Stimulated activated CD4-positive, alpha-beta T cell treated with anti-CD3 and anti-CD28 coated beads, Interleukin-4, amount 100 ng/mL, for 1 hour (primary cell): ENCODE data around the gene CANT1.
"Not testable (repeated sequence)": the region's sequence is repeated elsewhere in the genome, so short reads cannot be mapped to it uniquely, and the experiment has no call there.

Source experiments
- DNase-seq: peaks from one replicate; pipeline ENCODE4 v3.0.0-alpha.2; 2020

The CANT1 gene

DNA sequence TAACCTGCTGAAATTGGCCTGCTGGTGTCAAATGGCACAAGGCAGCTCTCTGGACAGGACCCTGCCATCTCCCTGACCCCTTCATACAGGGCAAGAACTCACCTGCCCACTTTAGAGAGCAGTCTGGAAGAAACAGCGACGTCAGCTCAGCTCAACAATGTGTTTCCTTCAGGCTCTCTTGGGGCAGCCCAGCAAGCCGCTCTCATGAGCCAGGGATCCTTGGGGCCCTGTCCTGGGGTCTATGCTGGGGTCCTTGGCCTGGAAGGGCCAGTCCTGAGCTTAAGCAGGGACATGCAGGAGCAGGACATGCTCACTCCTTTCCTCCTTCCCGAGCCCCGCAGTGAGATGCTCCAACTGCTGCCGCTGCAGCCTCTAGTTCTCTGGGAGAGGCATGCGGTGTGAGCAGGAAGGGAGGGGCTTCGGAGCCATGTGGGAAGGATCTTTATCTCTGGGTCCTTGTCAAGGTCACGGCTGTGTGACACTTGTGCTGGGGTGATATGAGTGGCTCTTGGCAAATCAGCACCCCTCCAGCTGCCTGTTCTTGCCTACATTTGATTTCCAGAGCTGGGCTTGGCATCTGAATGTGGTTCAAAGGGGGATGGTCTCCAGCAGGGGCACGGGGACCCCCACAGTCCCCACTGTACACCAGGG is 17.8 kb upstream of the CANT1 start:
- DNase-seq = no peak

DNA sequence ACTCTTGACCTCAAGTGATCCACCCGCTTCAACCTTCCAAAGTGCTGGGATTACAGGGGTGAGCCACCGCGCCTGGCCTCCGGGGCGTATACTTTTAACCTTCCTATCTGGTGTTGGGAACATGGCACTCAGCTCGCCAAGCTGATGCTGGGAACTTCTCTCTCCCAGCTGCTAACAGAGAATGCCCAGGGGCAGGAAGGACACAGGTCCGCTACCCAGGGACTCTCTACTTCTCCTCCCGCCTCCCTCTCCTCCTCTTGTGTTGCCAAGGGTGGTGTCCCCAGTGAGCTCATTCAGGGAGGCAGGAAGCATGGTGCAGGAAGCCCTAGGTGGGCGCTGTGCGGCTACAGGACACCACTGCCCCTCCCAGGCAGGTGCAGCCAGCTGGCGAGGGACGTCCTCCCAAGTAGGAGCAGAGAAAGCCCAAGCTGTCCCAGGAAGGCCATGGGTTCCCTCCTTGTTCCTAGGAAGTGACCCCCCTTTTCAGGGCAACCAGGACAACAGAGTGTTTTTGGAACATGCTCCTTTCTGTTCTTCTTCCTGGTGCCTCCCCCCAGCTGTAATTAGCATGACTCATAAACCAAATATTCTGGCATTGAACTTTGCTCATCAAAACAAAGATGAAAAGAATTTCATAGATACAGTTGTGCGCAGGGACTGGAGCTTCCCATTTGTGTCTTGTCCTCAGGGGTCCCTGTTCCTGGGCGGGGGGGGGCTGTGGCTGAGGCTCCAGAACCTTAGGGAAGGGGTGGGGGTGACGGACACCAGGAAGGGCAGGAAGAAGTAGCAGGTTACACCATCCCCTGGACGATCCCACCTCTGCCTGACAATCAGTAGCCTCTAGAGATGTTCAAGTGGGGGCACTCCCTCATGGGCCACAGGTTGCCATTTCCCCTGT is 17.1 kb upstream of the CANT1 start:
- no peak for DNase-seq

DNA sequence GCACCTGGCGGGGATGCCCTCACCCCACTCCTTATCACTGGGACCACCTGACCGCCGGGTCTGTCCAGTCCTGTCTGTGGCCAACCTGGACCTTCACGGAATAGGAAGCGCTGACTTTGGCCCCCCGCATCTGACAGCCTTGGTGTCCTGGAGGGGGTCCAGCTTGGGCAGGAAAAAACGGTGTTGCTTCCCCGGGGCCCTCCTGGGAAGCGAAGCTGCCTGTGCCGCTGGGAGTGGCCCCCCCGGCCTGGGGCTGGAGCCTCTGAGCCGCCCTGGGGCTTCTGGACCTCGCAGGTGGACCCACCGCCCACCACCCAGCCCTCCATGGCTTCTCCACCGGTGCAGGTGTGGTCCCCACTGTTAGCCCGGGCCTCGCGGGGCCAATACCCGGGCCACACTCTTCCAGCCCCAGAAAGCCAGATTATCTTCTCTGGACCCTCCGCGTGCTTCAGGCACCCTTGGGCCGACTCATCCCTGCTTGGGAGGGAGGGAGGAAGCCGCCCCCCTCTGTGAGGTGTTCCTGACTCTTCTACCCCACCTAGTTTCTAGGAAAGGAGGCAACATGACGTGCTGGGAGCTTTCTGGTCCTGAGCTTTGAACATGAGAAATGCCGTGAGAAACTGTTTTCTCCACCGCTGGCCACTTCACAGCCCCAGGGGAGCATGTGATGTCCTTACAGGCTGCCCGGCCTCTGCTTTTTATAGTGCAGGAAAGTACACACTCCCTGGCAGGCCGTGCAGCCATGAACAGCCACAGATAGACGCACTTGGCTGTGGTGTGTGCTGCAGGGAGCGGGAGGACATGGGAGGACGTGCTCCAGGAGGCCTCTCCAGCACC is 15.6 kb upstream of the CANT1 start:
- DNase-seq = no peak

DNA sequence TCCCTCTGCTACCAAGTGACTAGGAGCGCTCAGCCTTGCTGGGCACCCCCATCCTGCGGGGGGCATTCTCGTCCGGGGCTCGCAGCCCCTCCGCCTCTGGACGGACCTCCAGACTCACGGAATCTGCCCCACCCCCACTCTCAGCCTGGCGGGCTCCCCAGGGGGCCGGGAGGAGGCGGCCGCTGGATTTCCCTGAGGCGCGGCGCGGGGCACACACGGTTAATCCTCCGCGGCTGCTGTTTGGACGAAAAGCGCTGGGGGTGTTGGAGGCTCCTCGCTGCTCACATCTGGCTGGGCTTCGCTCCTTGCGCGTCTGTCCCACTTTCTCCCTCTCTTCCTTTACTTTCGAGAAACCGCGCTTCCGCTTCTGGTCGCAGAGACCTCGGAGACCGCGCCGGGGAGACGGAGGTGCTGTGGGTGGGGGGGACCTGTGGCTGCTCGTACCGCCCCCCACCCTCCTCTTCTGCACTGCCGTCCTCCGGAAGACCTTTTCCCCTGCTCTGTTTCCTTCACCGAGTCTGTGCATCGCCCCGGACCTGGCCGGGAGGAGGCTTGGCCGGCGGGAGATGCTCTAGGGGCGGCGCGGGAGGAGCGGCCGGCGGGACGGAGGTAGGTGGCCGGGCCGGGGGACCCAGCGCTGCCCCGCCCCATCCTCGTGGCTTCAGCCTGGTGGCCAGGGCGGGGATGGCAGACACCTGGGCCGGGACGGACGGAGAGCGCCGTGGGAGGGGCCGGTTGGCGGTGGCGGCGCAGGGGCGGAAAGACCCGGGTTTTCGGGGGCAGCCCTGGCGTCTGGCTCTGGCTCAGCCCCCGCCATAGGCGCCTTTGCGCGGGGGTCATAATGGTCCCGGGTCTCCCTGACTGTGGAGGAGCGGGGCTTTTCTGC is 14.6 kb upstream of the CANT1 start, which contains the start of gene C1QTNF1:
Gene C1QTNF1 (plus strand): TSS at position 284 of the 886 bp plus-strand sequence. CDS start 19,800 bp downstream, outside the sequence.
- DNase-seq = peak; percentile 31

DNA sequence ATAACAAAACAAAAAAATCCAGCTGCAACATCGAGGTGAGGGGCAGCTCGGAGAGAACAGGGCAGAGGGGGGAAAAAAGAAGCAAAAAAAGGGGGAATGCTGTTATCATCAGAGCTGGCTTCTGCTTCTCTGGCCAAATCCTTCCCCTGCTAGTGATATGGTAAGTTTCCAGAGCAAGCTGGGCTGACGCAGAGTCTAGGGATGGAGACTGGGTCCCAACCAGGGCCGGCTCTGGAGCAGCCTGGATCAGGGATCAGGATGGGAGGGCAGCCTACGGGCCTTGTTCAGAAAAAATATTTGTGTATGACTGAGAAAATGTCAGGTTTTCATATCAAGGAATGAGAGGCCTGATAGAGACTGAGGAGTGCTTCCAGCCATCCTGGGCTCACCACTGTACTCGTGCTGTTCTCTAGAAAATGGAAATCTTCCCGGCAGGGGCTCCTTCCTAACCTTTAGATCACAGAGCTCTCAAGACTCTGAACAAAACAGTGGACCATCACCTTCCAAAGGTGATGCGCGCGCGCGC is 13.7 kb upstream of the CANT1 start:
- no peak for DNase-seq

DNA sequence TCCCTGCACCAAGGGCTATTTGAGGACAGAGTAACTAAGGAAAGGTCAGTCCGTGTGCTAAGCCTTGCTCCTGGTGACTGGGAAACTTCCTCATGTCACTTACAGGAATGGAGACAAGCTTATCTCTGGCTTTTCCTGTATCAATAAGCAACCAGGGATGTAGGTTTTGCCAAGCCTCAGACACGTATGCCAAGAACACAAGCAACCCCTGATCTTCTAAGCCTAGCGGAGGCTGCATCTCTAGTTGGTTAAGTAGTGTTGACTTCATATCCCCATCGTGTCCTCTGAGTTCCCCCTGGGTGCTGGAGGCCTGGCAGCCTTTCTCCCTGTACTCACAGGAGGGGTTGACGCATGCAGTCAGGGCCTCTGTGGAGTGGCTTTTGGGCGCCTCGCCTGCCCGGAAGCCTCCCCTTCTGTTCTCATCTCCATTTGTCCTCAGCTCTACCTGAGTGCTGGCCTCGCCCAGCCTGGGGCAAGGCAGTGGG is 13.0 kb upstream of the CANT1 start:
- DNase-seq = no peak

DNA sequence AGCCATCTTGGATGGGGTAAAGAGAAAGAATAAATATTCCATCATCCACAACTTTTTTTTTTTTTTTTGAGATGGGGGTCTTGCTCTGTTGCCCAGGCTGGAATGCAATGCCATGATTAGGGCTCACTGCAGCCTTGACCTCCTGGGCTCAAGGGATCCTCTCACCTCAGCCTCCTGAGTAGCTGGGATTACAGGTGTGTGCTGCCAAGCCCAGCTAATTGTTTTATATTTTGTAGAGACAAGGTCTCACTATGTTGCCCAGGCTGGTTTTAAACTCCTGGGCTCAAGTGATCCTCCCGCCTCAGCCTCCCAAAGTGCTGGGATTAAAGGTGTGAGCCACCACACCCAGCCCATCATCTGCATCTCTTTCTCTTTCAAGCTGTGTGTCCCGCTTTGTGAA is 12.4 kb upstream of the CANT1 start:
- DNase-seq = not testable (repeated sequence)

DNA sequence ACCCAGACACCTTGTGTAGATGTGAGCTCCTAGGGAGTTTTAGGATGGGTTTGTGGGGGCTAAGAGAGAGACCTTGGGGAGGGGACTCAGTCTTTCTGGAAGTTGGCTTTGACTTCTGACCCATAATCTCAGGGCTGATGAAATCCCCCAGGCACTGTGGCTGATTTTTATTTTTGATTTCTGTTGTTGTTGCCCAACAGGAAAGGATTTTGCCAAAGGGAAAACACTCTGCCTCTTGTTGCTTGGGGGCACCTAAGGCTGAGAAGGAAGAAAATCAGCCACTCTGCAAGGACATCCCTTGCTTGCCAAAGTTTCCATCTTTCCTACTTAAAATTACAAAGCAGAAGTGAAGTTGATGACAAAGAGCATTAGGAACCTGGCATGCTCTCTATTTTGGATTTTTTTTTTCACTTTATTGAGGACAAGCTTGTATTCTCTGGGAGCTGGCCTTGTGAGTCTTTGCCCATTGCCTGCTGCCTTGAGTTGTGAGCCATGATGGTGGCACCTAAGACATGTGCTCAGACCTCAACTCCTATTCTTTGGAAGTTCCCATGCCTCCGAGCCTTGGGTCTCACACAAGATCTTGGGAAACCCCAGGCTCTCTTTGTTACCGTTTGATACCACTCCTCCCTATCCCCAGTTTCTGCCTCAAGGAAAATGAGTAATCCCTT is 11.2 kb upstream of the CANT1 start:
- no peak for DNase-seq

DNA sequence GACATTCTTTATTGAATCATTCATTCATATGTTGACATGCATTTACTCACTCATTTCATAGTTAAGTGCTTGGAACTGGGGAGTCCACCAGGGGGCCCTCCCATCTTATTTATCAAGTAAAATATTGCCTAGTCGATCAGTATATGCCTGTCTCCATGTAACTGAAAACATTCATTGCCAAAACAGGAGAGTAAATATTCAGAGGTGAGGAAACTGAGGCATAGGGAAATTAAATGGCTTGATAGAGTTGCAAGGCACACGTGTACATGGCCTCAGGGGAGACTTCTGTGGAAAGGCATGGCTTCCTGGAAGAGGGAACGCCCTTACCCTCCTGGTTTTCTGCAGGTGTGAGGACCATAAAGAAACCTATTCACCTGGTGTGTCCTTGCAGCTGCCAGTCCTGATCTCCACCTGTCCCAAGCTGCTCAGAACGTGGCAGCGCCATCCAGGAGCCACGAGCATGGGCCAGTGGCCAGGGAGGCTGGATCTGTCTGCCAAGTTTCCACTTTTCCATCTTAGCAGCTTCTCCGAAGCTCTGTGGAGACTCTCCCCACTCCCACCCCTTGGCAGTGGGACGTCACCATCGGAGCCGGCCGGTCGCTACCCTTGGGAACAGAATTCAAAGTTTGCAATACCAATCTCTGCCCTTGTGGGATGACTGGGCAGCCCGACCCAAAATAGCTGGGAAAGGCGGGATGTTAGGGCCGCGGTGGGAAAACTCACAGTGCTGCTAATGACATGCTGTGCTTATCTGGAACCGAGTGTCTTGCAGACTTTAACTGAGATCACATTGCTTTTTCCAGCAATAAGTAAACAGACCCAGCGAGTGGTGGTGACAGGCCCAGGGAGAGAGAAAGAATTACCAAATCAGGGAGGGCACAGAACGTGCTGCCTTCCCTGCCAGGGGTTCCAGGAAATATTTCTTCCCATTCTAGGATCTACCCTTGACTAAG is 10.3 kb upstream of the CANT1 start:
- DNase-seq = peak; percentile 44

DNA sequence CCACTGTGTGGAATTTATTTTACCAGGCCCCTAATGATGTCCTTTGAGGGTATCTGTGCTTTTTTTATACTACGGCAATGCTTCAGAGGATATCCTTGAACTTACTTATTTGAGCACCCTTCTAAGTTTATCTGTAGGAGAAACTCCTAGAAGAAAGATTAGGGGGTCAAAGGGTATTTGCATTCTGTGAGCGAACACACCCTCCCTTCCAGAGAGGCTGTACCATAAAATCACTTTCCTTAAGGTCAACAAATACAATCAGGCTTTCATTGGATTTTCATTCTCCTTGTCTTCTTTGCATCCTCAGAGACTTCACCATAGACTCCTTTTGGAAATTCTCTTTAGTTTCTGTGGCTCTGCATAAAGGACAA is 9.7 kb upstream of the CANT1 start:
- DNase-seq = no peak

DNA sequence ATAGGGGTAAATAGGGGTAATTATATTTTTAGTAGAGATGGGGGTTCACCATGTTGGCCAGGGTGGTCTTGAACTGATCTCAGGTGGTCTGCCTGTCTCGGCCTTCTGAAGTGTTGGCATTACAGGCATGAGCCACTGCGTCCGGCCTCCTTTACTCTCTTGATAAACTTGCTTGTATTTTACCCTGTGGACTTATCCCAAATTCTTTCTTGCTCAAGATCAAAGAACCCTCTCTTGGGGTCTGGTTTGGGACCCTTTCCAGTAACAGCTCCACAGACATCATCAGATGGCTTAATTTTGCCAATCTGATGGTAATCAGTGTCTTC is 8.8 kb upstream of the CANT1 start:
- DNase-seq = no peak

DNA sequence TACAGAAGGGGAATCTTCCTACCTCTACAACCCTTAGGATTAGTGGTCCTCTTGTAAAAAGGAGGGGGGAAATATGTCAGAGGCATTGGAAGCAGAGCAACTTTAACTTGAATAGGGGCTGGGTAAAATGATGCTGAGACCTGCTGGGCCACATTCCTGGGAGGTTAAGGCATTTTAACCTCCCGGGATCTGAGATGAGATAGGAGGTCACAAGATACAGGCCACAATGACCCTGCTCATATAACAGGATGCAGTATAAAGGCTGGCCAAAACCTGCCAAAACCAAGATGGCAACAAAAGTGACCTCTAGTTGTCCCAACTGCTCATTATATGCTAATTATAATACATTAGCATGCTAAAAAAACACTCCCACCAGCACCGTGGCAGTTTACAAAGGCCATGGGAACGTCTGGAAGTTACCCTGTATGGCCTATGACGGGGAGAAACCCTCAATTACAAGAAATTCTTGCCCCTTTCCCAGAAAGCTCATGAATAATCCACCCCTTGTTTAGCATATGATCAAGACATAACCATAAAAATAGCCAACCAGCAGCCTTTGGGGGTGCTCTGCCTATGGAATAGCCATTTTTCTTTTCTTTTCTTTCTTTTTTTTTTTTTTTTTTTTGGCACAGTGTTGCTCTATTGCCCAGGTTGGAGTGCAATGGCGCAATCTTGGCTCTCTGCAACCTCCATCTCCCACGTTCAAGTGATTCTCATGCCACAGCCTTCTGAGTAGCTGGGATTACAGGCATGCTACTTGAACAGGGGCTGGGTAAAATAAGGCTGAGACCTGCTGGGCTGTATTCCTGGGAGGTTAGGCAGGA is 8.2 kb upstream of the CANT1 start:
- DNase-seq = no peak

DNA sequence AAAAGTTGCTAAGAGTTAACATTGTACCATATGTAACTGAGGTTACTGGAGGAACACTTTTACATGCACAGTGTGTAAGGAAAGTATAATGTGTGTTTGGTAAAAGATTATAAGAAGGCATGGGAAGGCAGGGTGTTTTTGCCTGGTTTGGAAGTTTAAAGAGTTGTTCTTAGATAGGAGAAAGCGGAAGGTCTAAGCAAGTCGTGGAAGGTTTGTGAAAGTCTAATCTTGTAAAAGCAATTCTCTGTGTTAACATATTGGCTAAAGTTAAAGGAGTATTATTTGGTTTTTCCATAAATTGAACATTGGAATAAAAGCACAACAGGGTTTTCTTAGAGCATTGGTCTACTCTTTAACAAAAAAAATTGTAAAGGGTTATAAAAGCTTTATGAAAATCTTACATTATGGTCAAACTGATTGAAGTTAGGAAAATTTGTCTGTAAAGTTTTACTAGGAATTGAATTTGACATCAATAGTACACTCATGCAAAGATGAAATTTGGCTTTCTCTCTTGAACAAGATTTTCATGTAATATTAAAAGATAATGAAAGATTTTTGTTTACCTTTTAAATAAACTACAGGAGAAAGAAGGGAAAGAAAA is 4.7 kb upstream of the CANT1 start:
- no peak for DNase-seq

DNA sequence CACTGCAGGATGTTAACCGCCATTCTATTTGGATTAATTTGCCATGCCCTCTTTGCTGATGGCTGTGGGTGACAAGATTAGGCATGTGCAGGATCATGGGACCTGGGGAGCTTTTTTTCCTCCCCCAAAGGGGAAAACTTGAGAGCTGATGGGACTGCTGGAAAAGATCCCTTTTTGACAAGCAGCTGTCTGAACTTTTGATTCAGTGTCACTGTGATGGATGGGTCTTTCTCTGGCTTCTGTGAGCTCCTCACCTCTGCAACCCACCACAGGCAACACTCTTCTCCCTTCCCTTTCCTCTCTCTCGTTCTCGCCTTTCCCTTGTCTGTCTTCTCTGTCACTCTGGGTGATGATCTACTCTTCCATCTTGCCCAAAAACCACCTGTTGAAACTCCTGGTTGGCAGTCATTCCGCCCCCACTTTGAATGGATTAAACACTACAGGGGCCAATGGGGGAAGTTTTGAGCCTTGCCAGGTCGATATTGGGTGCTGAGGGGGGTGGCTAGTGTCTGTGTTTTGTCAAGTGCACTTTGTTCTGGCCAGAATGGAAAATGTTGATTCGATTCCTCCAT is 3.1 kb upstream of the CANT1 start:
- no peak for DNase-seq

DNA sequence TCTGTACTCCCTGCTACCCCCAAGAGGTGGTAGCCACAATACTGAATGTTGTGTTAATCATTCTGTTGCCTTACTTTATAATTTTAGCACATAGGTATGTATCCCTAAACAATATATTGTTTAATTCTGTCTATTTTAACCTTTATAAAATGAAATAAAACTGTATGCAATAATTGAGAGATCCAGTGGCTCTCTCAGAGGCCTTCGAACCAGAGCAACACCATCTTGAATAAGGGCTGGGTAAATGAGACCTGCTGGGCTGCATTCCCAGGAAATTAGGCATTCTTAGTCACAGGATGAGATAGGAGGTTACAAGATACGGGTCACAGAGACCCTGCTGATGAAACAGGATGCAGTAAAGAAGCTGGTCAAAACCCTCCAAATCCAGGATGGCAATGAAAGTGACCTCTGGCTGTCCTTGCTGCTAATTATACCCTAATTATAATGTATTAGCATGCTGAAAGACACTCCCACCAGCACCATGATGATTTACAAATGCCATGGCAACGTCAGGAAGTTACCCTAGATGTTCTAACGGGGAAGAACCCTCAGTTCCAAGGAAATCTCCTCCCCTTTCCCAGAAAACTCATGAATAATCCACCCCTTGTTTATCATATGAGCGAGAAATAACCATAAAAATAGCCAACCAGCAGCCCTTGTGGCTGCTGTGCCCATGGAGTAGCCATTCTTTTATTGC is 2.0 kb upstream of the CANT1 start:
- no peak for DNase-seq

DNA sequence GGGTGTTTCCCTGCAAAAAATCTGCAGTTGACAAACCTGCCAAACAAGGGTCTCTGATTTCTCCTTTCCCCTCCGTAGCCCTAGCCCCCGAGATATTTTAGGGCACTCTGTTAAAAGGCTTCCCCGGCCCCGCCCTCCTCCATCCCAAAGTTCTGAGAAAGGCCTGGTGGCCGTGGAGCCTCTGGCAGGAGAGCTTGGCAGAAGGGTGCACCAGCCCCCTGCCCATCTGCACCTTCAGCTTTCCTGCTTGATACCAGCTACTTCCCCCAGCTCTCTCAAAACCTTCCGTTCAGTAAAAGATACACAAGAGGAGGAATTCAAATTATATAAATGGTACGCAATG is 711 bp upstream of the CANT1 start:
- DNase-seq = no peak

DNA sequence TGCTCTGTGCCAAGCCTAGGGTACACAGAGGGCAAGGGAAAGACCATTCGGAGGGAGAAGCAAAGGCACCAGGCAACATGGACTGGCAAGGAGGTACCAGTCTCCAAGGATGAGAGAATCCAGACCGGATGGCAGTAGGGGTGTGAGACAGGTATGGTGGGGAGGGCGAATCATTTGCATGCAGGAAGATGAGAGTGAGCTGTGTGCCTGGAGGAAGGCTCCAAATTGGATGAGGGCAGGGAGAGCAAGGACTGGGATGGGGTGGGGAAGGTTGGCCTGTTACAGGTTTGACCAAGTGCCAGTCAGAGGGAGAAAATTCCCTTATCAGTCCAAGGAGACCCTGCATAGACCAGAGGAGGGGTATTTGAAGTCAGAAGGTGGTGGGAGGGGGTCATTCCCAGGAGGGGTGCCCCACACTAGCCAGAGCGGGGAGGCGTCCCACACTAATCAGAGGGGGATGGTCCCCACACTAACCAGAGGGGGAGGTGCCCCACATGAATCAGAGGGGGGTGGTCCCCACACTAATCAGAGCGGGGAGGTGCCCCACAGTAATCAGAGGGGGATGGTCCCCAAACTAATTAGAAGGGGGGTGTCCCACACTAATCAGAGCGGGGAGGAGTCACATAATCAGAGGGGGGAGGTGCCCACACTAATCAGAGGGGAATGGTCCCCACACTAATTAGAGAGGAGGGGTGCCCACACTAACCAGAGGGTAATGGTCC is 737 bp downstream of the CANT1 start:
- DNase-seq = no peak
